Right lobe of liver (tissue), 6 donors: ENCODE results near the gene PLCB1. TPM values are rescaled to one million over a fixed set of nuclear protein-coding genes. Genes with fewer than 3 reads are reported as not detected.

Source experiments
- ATAC-seq, 4 donors: fragments of 200-7000 bp; cut with Tn5 transposase; one replicate each; pipeline ENCODE4 v1.9.1; 2020; ENCODE audit warnings: mild to moderate bottlenecking in 4 of 4, moderate library complexity in 4 of 4
- DNase-seq, 3 donors: peaks; one replicate each; pipeline ENCODE4 v3.0.0-alpha.2; 2020
- H3K27ac ChIP-seq, 3 donors: fragments of 200-600 bp; one replicate each; pipeline ENCODE4 v1.8.0; 2022
- H3K27me3 ChIP-seq, 2 donors: fragments of 200-600 bp; one replicate each; pipeline ENCODE4 v1.8.0; 2022
- H3K36me3 ChIP-seq, 4 donors: fragments of 200-600 bp; sonication (generic) in 1 of 4; one replicate each; pipeline versions ENCODE4 v1.5.1 to v1.8.0; 2017 to 2022; ENCODE audit warnings: control low read depth in 1 of 4
- H3K4me1 ChIP-seq, 4 donors: fragments of 200-600 bp; sonication (generic) in 1 of 4; one replicate each; pipeline versions ENCODE4 v1.5.1 to v1.8.0; 2017 to 2022; ENCODE audit warnings: control low read depth in 1 of 4
- H3K4me3 ChIP-seq, 3 donors: fragments of 200-600 bp; one replicate each; pipeline ENCODE4 v1.8.0; 2022
- H3K9me3 ChIP-seq, 4 donors: fragments of 200-600 bp; sonication (generic) in 1 of 4; one replicate each; pipeline versions ENCODE4 v1.5.1 to v1.8.0; 2017 to 2022; ENCODE audit warnings: control low read depth in 1 of 4
- CTCF ChIP-seq, 4 donors: fragments of 200-600 bp in 3 of 4; fragments of 450-650 bp in 1 of 4; IDR thresholded peaks; one replicate each; pipeline versions ENCODE4 v1.5.1 to v1.8.0; 2016 to 2022; ENCODE audit warnings: antibody characterized with exemption in 4 of 4, mild to moderate bottlenecking in 2 of 4
- POLR2A ChIP-seq: fragments of 450-650 bp; IDR thresholded peaks from one replicate; pipeline ENCODE4 v1.6.1; 2017; ENCODE audit warnings: antibody characterized with exemption, mild to moderate bottlenecking
- WGBS: methylation state at CpG from one replicate; pipeline ENCODE4 v1.1.6; 2018; ENCODE audit warnings: low coverage, low lambda C conversion rate; ENCODE audit not compliant: insufficient coverage; ENCODE audit errors: missing lambda C conversion rate; 5-methylcytosine and 5-hydroxymethylcytosine counted together
- intact Hi-C, 2 donors: fragments of 100-400 bp; cut with DNase I; formaldehyde crosslinking; loops; one replicate each; pipeline versions ENCODE4 v1.11.2 to v1.14.1; 2022
- total RNA-seq, 6 experiments: library from RNA; depleted of rRNA in 2 of 6; stranded (reverse); fragments of >200 nt in 2 of 6; fragmentation: NEBNext Ultra II Directional in 3 of 6; extraction: Animal tissue kit (Norgen Biotek cat#: 25700) in 3 of 6; gene quantifications; one replicate each; pipeline versions ENCODE4 v1.1.0 to v1.2.4, GENCODE V29; 2016 to 2023
- donor health status: DM: no; HTN: yes; CAD: no.
- donor health status: DM: no; HTN: no; CAD: no.
- donor health status: DM: no; HTN: no; CAD: no.
- donor health status: DM: no; HTN: yes; CAD: no.
- donor health status: DM: no; HTN: yes; CAD: no.

Gene PLCB1
- total RNA-seq, 6 experiments from 2014 or later, result 5.0 to 9.9 (median 5.7) TPM

- intact Hi-C loops, result no loop called here
- H3K36me3 ChIP-seq, result no peaks in the 10 kb centered on the region
- WGBS, result 27% methylated on average over 1 of the region's 1 CpG
- no peaks in the 10 kb centered on the region for H3K9me3 ChIP-seq
- no peak overlapping the region for H3K4me3 ChIP-seq
- DNase-seq (no peak), ATAC-seq (no peak)
- H3K27me3 ChIP-seq, result no peaks in the 10 kb centered on the region
- H3K27ac ChIP-seq, result no peak overlapping the region
- TF ChIP-seq POLR2A (no peak), CTCF (IDR thresholded peaks at IDR 0.05) (no peak)
- H3K4me1 ChIP-seq, result no peaks in the 10 kb centered on the region
Measured at GRCh38 chr20:8364734-8365078, 232.6 kb downstream of the PLCB1 start.

- no peak overlapping the region for H3K4me3 ChIP-seq
- no peaks in the 10 kb centered on the region for H3K27me3 ChIP-seq
- H3K9me3 ChIP-seq, result no peaks in the 10 kb centered on the region
- intact Hi-C loops, result no loop called here
- ATAC-seq (no peak), DNase-seq (no peak)
- H3K36me3 ChIP-seq, result no peaks in the 10 kb centered on the region
- no peaks in the 10 kb centered on the region for H3K4me1 ChIP-seq
- no peak for TF ChIP-seq CTCF (IDR thresholded peaks at IDR 0.05)
- TF ChIP-seq POLR2A, result no peak
- H3K27ac ChIP-seq, result no peak overlapping the region
Measured at GRCh38 chr20:8365634-8366033, 233.6 kb downstream of the PLCB1 start.

- ATAC-seq, result no peak
- Histone ChIP-seq H3K9me3 (no peaks in the 10 kb centered on the region), H3K36me3 (no peaks in the 10 kb centered on the region), H3K4me3 (no peak overlapping the region), H3K4me1 (no peaks in the 10 kb centered on the region), H3K27me3 (no peaks in the 10 kb centered on the region), H3K27ac (no peak overlapping the region)
- no peak for TF ChIP-seq POLR2A
- TF ChIP-seq CTCF (IDR thresholded peaks at IDR 0.05), result no peak
- 44% methylated on average over 5 of the region's 5 CpGs for WGBS
- intact Hi-C loops, result no loop called here
- DNase-seq, result no peak
Measured at GRCh38 chr20:8366303-8366923, 234.3 kb downstream of the PLCB1 start.

- Histone ChIP-seq H3K36me3 (no peaks in the 10 kb centered on the region), H3K27ac (no peak overlapping the region), H3K4me3 (no peak overlapping the region), H3K9me3 (no peaks in the 10 kb centered on the region), H3K4me1 (no peaks in the 10 kb centered on the region), H3K27me3 (no peaks in the 10 kb centered on the region)
- intact Hi-C loops, result no loop called here
- ATAC-seq (no peak), DNase-seq (no peak)
- no peak for TF ChIP-seq POLR2A
- no peak for TF ChIP-seq CTCF (IDR thresholded peaks at IDR 0.05)
- WGBS, result 69% methylated on average over 7 of the region's 7 CpGs
Measured at GRCh38 chr20:8367689-8368088, 235.6 kb downstream of the PLCB1 start.

GRCh38 chr20:8368670-8369069 is 236.6 kb downstream of the PLCB1 start:
- no peak for ATAC-seq
- H3K4me1 ChIP-seq, result no peaks in the 10 kb centered on the region

More at GRCh38 chr20:8368670-8369069, 236.6 kb downstream of the PLCB1 start:
- Histone ChIP-seq H3K27me3 (no peaks in the 10 kb centered on the region), H3K4me3 (no peak overlapping the region), H3K36me3 (no peaks in the 10 kb centered on the region), H3K9me3 (no peaks in the 10 kb centered on the region), H3K27ac (no peak overlapping the region)
- TF ChIP-seq CTCF (IDR thresholded peaks at IDR 0.05) (no peak), POLR2A (no peak)
- 72% methylated on average over 3 of the region's 3 CpGs for WGBS
- no peak for DNase-seq
- intact Hi-C loops, result no loop called here
